SKM-1 treated with dmso at 0.1 percent for 144 hours (cell line): ENCODE measurements around the gene SNAI3.
A peak's percentile ranks its signal among the peaks of the same experiment; 100 is the strongest.

ENCODE experiments used
- DNase-seq: peaks from one replicate; lab custom pipeline; 2025; ENCODE audit not compliant: unreplicated experiment; lab: John Stamatoyannopoulos, UW

Gene SNAI3

DNA sequence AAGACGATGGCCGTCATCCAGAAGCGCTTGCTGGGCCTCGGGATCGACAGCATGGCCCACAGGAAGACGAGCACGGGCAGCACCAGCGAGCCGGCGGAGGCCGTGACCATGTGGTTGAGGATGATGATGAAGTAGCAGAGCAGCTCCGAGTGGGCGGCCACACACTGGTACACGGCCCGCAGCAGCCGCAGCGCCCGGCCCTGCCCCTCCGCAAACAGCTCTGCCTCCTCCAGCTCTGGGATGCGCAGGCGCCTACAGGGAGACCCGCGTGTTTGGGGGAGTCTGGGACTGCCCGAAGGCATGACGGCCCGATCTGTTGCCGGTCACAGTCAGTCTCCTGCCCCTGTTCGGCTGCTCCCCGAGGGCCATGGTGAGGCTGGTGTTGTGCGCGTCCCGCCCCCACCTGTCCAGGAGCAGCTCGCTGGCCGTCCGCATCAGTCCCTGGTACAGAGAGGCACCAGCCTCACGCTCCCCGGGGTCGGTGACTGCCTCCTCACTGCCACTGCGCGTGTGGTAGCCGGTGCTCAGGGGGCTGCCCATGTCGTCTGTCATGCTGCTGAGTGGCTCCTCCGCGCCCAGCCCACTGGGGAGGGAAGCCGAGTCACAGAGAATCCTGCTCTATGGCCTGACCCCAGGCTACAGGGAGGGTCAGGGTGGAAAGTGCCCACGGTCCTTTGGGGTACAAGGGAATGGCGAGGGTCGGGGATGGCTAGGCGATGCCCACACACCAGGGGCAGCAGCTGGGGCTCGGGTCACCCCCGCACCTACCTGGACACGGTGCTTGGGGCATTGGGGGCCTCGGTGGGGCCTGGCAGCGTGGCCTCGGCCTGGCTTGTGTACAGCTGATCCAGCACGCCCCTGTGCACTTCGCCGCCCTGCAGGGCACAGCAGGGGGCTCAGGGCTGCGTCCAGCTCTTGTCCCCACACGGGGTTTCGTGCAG, 35.8 kb upstream of the SNAI3 start:
- no peak for DNase-seq

DNA sequence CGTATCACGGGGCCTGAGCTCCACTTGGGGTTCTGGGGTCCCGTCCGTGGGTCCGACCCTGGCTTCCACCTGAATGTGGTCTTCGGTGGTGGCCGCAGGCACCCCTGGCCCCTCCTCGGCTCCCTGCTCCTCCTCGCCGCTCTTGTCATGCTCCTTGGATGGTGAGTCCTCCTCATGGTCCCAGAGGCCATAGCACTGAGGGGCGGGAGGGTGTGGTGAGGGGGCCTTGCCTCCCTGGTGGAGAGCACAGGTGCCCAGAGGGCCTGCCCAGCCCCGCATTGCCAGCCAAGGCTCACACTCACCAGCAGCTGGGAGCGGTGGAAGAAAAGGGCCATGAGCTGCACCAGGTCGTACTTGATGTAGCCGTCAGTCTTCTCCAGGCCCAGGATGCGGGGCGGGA, 34.9 kb upstream of the SNAI3 start:
- DNase-seq: no peak

DNA sequence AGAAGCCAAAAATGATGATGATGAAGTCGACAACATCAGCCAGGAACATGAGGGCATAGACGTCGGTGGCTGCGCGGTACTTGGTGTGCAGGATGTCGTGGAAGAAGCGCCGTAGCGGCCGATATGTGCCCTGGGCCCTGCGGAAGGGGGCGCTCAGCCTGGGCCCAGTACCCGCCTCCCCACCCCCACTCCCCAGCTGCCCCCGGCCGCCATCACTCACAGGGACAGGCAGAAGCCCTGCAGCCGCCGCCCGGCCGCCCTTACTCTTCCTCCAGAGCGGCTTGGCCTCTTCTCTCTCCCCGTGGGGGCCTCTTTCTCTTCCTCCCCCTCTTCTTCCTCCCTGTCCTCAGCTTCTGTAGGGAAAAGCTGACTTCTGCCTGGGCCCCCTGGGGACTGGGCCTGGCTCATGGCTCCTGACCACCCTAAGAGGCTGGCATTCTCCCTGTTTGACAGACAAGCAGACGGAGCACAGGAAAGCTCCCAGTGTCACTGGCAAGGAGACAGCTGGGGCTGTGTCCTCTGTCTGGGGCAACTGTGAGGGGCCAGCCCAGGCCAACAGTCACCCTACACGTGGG, 34.2 kb upstream of the SNAI3 start:
- no peak for DNase-seq

DNA sequence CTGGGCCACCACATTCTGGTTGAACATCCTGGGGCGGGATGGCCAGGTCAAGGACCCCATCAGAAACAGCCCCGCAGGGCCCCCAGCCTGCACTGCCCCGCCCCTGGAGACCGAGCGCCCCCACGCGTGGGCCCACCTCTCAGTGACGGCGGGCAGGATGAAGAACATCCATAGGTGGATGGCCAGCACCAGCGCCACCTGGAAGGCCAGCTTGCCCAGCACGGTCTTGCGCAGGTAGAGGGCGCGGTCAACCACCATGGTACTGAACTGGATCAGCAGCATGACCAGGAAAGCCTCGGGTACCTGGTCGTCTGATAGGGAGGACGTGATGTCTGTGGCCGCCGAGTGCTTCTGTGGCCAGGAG, 33.6 kb upstream of the SNAI3 start:
- no peak for DNase-seq

DNA sequence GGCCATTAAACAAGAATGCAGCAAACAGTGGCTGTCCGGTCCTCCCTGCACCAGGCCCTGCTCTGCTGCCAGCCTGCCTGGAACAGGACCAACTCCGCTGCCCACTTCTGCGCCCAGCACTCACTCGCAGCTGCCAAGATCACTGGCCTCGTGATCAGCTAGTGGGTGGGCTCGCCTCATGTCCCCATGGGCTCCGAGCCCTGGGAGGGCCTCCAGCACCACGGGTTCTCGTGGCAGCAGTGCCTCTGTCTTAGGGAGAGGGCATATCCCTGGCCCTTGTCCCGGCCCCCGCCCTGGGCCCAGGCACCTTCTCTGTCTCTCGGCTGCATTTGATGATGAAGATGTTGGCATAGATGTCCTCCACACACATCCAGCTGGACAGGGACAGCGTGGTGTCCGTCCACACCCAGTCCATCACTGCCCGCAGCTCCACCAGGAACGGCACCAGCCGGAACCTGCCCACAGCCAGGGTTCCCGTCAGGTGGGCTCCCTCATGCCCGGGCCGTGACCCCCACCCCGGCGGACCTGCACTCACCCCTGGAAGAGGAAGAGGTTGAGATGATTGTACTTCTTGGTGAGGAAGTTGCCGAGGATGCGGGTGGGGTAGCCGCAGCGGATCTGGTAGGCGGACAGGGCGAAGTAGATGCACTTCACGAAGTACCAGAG, 33.1 kb upstream of the SNAI3 start:
- DNase-seq: no peak

DNA sequence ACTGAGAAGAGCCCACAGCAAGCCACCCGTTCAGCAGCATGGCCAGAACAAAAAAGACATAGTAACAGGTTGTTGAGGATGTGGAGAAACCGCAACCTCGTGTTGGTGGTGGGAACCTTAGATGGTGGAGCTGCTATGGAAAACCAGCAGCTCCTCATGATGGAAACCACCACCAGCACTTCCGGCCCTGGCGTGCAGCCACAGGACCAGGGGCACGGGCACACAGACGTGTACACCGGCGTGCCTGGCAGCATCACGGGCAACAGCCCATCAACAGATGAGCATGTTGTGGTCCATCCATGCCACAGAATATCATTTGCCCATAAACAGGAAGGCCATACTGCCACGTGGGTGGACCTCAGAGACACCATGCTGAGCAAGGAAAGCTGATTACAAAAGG, 31.9 kb upstream of the SNAI3 start:
- DNase-seq: no peak

DNA sequence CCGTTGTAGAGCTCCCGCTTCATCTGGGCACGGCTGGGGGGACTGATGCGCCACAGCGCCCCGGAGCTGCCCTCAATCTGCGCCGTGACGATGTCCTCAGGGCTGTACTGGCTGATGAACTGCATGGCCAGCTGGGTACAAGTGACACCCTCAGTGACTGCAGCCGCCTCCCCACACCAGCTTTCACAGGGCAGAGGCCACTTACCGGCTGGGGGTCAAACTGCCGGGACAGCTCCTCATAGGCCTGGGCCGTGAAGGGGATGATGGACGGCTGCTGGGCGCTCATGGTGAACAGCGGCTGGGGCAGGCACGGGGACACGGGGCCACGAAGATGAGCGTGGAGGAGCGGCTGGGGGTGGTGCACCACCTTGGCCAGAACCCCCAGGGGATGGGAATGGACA, 30.3 kb upstream of the SNAI3 start:
- no peak for DNase-seq

DNA sequence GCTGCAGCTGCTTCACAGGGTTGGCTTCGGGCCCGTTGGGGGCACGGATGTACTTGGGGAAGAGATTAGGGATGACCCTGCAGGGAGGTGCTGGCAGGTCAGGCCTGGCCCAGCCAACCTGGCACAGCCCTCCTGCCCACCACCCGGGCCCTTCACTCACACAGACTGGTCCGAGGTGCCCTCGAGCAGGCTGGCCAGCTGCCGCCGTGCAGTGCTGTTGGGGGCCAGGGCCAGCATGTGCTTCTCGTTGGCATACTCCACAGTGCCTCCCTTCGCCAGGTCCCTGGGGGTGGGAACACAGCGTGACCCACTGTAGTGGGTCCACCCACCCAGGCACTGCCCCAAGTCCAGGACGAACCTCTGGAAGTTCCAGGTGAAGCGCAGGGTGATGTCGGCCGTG, 29.9 kb upstream of the SNAI3 start:
- no peak for DNase-seq

DNA sequence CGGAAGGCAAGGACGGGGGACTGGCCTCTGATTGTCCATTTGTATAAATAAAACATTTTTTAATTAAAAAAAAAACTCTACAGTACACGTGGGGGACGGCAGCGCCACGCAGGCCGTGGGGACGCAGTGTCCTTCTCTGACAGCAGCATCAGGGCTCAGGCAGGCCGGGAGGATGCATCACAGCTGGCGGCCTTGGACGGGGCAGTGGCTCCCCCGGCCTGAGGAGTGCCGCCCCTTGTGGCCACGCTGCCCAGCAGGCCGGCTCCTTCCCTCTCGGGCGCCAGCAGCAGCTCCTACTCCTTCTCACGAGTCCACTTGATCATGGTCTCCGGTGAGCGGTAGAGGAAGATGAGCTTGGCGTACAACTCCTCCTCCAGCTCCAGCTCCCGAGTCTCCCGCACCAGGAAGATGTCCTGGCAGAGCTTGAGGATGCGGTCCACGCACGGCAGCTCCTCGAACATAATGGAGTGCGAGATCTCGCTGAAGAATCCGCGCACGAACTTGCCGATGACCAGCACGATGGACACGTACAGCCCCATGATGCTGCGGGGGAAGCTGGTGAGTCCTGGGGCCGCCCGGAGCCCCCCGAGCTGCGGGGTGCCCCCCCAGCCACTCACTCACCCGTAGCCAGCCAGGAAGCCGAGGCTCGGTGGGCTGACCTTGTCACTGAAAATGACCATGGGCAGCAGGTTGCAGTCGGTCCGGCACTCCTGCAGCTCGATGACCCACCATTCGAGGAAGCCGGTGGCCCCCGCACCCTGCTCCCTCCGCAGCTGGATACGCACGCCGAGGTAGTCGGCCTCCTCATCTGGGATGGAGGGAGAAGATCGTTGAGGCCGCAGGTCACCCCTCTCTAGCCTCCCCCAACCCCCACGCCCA, 29.2 kb upstream of the SNAI3 start:
- DNase-seq: no peak

DNA sequence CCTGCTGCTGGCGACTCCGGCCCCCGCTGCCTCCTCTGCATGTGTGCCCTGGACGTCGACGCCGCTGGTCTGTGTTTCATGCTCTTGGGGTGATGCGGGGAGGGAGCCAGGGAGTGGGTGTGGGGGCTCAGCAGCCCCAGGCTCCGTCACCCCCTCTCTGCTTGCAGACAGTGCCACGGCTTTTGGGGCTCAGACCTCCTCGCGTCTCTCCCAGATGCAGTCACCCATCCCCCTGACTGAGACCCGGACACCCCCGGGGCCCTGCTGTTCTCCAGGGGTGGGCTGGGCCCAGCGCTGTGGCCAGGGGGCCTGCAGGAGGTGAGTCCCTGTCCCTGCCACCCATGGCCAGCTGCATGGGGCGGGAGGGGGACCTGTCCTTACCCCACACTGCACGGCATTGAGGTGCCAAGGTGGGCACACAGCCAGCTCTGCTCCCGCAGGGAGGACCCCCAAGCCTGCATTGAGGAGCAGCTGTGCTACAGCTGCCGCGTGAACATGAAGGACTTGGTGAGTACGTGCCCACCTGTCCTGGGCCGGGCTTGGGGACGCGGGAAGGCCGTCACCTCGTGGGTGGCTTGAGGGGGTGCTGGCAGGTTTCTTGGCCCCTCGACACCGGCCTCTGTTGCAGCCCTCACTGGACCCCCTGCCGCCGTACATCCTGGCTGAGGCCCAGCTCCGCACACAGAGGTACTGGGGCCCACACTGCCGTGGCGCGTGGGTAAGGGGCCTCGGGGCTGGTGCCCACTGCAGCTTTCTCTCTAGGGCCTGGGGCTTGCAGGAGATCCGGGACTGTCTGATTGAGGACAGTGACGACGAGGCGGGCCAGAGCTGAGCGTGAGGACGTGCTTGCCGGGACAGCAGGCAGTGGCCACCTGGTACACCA, 28.4 kb upstream of the SNAI3 start:
- no peak for DNase-seq

DNA sequence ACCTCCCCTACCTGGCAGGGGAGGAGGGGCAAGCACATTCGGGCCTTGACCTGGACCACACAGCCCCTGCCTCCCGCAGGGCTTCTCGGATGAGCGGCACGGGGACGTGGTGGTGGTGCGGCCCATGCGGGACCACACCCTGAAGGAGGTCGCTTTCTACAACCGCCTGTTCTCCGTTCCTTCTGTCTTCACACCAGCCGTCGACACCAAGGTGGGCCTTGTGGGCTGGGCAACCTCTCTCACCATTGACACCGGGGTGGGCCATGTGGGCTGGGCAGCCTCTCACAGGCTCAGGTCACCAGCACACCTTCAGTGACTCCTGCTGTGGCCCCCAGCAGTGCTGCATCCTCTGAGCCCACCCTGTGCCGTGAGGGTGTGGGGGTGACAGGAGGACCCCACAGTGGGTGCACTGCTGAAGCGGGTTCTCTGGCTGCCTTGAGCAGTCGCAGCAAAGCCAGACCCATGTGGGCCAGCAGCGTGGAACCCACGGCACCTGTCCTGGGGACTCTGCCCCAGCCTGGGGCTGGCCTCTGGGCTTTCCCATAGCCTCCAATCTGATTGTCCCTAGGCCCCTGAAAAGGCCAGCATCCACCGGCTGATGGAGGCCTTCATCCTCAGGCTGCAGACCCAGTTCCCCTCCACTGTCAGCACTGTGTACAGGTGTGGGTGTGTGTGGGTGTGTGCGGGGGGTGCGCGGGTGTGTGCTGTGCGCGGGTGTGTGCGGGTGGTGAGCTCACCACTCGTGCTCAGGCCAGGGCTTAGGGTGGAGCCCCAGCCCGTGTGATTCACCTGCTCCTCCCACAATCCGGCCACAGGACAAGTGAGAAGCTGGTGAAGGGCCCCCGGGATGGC, 27.5 kb upstream of the SNAI3 start:
- DNase-seq: no peak

DNA sequence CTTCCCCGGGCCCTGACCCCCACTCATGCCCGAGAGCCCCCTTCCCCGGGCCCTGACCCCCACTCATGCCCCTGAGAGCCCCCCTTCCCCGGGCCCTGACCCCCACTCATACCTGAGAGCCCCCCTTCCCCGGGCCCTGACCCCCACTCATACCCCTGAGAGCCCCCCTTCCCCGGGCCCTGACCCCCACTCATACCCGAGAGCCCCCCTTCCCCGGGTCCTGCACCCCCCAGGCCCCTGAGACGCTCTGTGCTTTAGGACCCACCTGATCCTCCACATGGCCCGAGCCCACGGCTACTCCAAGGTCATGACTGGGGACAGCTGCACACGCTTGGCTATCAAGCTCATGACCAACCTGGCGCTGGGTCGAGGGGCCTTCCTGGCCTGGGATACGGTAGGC, 26.7 kb upstream of the SNAI3 start:
- no peak for DNase-seq

DNA sequence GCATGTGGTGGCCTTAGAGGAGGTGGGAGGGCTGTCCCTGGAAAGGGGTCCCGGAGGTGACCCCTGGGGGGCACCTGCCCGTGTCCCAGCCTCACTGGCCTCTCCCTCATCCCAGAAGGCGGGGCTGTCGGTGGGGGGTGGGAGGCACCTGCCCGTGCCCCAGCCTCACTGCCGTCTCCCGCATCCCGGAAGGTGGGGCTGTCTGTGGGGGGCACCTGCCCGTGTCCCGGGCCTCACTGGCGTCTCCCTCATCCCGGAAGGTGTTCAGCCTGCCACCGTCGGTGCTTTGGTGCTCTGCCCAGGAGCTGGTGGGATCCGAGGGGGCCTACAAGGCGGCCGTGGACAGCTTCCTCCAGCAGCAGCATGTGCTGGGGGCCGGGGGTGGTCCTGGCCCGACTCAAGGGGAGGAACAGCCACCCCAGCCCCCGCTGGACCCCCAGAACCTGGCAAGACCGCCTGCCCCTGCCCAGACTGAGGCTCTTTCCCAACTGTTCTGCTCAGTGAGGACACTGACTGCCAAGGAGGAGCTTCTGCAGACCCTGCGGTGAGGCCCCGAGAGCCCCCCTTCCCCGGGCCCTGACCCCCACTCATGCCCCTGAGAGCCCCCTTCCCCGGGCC, 26.2 kb upstream of the SNAI3 start:
- no peak for DNase-seq

DNA sequence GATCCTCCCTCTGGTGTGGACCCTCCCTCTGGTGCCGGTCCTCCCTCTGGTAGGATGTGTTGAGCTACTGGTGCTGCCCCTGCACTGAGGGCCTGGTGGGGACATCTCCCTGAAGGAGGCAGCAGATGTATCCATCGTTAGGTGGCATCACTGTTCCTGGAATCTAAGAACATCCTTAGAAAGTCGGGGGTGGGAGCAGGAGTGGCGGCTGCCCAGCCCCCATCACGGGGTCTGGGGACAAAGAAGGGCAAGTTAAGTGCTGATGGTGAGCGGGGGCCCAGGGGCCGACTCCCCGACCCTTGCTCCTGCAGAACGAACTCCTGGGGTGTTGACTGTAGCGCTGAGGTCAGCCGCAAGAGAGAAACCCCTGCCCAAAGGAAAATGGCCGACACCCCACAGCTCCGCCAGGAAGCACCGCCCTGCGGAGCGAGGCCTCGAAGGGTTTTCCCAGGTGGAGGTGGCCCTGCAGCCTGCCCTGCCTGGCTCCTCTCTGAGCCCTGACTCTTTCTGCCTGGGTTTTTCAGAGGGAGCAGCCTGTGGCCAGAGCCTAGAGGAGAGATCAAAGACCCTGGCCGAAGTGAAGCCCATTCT, 25.5 kb upstream of the SNAI3 start:
- no peak for DNase-seq

DNA sequence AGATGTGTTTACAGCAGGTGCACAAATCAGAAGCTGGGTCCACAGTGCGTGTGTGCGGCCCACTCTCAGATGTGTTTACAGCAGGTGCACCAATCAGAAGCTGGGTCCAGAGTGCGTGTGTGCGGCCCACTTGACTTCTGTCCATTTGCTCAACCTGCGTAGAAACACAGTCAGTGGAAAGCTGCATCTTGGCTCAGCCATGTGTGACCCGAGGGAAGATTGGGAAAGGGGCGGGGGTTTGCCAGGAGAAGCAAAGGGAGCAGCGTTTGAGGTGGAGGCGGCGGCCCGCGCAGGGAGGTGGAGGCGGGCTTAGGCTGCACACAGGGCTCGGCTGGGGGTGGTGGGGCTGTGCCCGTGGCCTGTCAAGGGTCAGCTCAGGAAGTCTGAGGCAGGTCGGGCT, 24.2 kb upstream of the SNAI3 start:
- DNase-seq: no peak

DNA sequence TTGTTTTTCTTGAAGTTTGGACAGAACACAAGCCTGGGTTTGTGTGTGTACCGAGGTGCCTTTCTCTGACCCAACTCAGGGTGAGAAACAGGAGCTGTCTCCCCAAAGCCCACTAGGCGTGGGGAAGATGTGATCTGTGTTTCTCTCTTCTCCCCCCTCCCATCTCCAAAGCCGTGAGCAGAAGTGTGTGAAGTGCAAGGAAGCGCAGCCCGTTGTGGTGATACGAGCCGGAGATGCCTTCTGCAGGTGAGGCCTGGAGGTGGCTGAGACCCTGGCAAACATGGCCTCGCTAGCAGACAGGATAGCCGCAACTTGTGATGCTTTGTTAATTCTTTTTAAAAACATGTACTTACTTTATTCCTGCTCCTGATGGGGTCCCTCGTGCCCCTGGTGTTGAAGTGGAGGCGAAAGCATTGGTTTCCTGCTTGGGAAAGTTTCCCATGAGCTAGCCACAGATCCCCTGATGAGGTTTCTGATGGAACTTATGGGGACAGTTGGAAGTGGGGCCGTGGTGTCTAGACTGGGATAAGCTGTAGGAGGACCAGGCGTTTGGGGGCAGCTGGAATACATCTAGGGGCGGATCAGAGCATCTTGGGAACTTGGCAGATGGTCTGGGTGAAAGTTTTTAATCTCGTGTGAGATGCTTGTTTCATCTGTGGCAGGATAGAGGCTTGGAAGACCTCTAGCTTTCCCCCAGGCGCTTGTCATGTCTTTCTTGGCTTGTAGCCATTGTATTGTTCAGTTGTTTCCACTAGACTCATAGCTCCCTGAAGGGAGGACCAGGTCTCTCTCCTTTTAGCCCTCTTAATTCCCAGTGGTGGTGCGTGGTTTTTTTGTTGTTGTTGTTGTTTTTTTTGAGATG, 20.9 kb upstream of the SNAI3 start:
- DNase-seq: no peak

DNA sequence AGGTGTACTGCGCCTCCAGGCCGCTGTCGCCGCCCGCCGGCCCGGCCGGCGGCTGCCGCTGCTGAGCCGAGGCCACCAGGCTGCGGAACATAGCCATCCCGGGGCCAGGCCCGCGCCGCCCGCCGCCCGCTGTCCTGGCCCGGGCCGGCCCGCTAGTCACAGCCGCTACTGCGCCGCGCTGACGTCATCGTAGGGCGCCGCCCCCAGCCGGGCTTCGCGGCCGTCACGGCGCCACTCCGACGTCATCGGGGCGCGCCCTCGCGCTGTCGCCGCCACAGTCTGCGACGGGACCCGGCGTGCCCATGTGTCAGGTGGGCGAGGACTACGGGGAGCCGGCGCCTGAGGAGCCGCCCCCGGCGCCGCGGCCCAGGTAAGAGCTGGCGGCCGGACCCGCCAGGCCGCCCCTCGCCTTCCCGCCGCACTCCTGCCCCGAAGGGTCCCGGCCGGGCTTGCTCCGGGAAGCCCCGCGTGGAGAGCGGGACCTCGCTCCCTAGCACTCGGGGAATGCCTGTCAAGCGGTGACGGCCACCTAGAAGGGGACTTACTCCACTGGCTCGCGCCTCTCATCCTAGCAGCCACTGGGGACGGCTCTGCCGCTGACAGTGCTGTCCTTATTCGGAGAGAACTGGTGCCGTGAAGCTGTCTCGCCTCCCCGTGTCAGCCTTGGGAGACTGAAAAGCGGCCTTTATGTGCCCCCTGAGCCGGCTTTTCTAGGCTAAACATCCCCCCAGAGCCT, 20.1 kb upstream of the SNAI3 start, which contains the start of the genes CTU2 and RNF166:
Gene CTU2, plus strand, starts transcription at position 275 of the 736 bp plus-strand sequence. Its CDS starts 28 bp downstream, at position 303.
Gene RNF166, minus strand, starts transcription at position 180 of the 736 bp plus-strand sequence. Its CDS starts 83 bp downstream, at position 97.
- peak; percentile 70 for DNase-seq
